H9 (cell line): Measurements from ENCODE around the gene GYS1. TPM values are rescaled to one million over a fixed set of nuclear protein-coding genes. Genes with fewer than 3 reads are reported as not detected.

Source experiments
- DNase-seq: peaks from one replicate; pipeline ENCODE4 v3.0.0-alpha.2; 2017
- H2AFZ ChIP-seq: one replicate; pipeline ENCODE4 v1.6.1; 2013; ENCODE audit warnings: mild to moderate bottlenecking, low read length, control low read depth, moderate library complexity
- H2AK5ac ChIP-seq: 2 replicates; pipeline ENCODE4 v1.6.1; 2013; ENCODE audit warnings: low read length, control low read depth, mixed read lengths; ENCODE audit not compliant: insufficient read length
- H2BK120ac ChIP-seq: one replicate; pipeline ENCODE4 v1.6.1; 2013; ENCODE audit warnings: low read depth, mild to moderate bottlenecking, low read length, control low read depth, inconsistent platforms; ENCODE audit not compliant: poor library complexity, severe bottlenecking
- H2BK12ac ChIP-seq: 2 replicates; pipeline ENCODE4 v1.6.1; 2013; ENCODE audit warnings: low read length, control low read depth, mixed read lengths, low read depth; ENCODE audit not compliant: insufficient read length
- H2BK15ac ChIP-seq: 2 replicates; pipeline ENCODE4 v1.6.1; 2013; ENCODE audit warnings: low read depth, low read length, control low read depth
- H2BK20ac ChIP-seq: one replicate; pipeline ENCODE4 v1.6.1; 2013; ENCODE audit warnings: low read depth, mild to moderate bottlenecking, low read length, control low read depth, inconsistent platforms; ENCODE audit not compliant: poor library complexity, severe bottlenecking
- H2BK5ac ChIP-seq: 2 replicates; pipeline ENCODE4 v1.6.1; 2013; ENCODE audit warnings: low read length, control low read depth, mixed read lengths; ENCODE audit not compliant: insufficient read length
- H3K14ac ChIP-seq: 2 replicates; pipeline ENCODE4 v1.6.1; 2013; ENCODE audit warnings: low read length, control low read depth; ENCODE audit not compliant: insufficient read depth
- H3K18ac ChIP-seq: 2 replicates; pipeline ENCODE4 v1.6.1; 2013; ENCODE audit warnings: low read depth, mild to moderate bottlenecking, mixed read lengths, low read length, control low read depth; ENCODE audit not compliant: insufficient read length
- H3K23ac ChIP-seq: 2 replicates; pipeline ENCODE4 v1.6.1; 2013; ENCODE audit warnings: low read length, control low read depth, mixed read lengths, low read depth; ENCODE audit not compliant: insufficient read length
- H3K23me2 ChIP-seq: 2 replicates; pipeline ENCODE4 v1.6.1; 2013; ENCODE audit warnings: low read depth, mild to moderate bottlenecking, mixed read lengths, low read length, control low read depth; ENCODE audit not compliant: insufficient read length, poor library complexity, severe bottlenecking
- H3K27ac ChIP-seq: 2 replicates; pipeline ENCODE4 v1.5.1; 2013; ENCODE audit warnings: low read length, control low read depth, mixed read lengths, low read depth; ENCODE audit not compliant: insufficient read length
- H3K27me3 ChIP-seq: 2 replicates; pipeline ENCODE4 v1.6.1; 2013; ENCODE audit warnings: low read length, control low read depth, inconsistent platforms; ENCODE audit not compliant: insufficient read depth
- H3K4ac ChIP-seq: 2 replicates; pipeline ENCODE4 v1.6.1; 2013; ENCODE audit warnings: low read depth, mild to moderate bottlenecking, control low read depth, inconsistent platforms, low read length, moderate library complexity
- H3K4me1 ChIP-seq: 2 replicates; pipeline ENCODE4 v1.6.1; 2013; ENCODE audit warnings: low read length, control low read depth, inconsistent platforms; ENCODE audit not compliant: insufficient read depth
- H3K4me2 ChIP-seq: 2 replicates; pipeline ENCODE4 v1.6.1; 2013; ENCODE audit warnings: low read length, control low read depth, mixed read lengths; ENCODE audit not compliant: insufficient read length, insufficient read depth
- H3K56ac ChIP-seq: 2 replicates; pipeline ENCODE4 v1.6.1; 2013; ENCODE audit warnings: low read depth, mild to moderate bottlenecking, mixed read lengths, low read length, control low read depth; ENCODE audit not compliant: insufficient read length
- H3K79me1 ChIP-seq: 2 replicates; pipeline ENCODE4 v1.6.1; 2013; ENCODE audit warnings: low read depth, mild to moderate bottlenecking, moderate library complexity, low read length, control low read depth, inconsistent platforms; ENCODE audit not compliant: insufficient read depth, poor library complexity, severe bottlenecking
- H3K79me2 ChIP-seq: 2 replicates; pipeline ENCODE4 v1.6.1; 2013; ENCODE audit warnings: low read length, control low read depth, inconsistent platforms; ENCODE audit not compliant: insufficient read depth
- H3K9ac ChIP-seq: 2 replicates; pipeline ENCODE4 v1.6.1; 2013; ENCODE audit warnings: low read length, control low read depth, mixed read lengths; ENCODE audit not compliant: insufficient read length; ENCODE audit errors: extremely low read depth
- H3K9me3 ChIP-seq: one replicate; pipeline ENCODE4 v1.6.1; 2013; ENCODE audit warnings: low read depth, low read length, inconsistent platforms; ENCODE audit not compliant: control insufficient read depth
- H3T11ph ChIP-seq: one replicate; pipeline ENCODE4 v1.6.1; 2013; ENCODE audit warnings: mild to moderate bottlenecking, low read length, control low read depth, inconsistent platforms
- H4K20me1 ChIP-seq: one replicate; pipeline ENCODE4 v1.6.1; 2013; ENCODE audit not compliant: control insufficient read depth, insufficient read length, insufficient read depth
- H4K5ac ChIP-seq: 2 replicates; pipeline ENCODE4 v1.6.1; 2013; ENCODE audit warnings: low read depth, mild to moderate bottlenecking, mixed read lengths, low read length, control low read depth; ENCODE audit not compliant: insufficient read length
- H4K8ac ChIP-seq: replicated peaks from 2 replicates; pipeline ENCODE4 v1.6.1; 2013; ENCODE audit warnings: low read length, control low read depth, mixed read lengths, low read depth; ENCODE audit not compliant: insufficient read length
- H4K91ac ChIP-seq: 2 replicates; pipeline ENCODE4 v1.6.1; 2013; ENCODE audit warnings: low read depth, mild to moderate bottlenecking, moderate library complexity, mixed read lengths, low read length, control low read depth; ENCODE audit not compliant: insufficient read length
- H3K27ac Mint-ChIP-seq, 3 experiments: 2 replicates in 2 of 3; 3 replicates in 1 of 3; pipeline ENCODE4 v1.8.0; 2020 to 2021; ENCODE audit warnings: mixed read lengths in 3 of 3, mild to moderate bottlenecking in 1 of 3, moderate library complexity in 1 of 3
- H3K27me3 Mint-ChIP-seq: 2 replicates; pipeline ENCODE4 v1.8.0; 2021; ENCODE audit warnings: low read depth, mild to moderate bottlenecking, moderate library complexity, mixed read lengths
- H3K36me3 Mint-ChIP-seq, 3 experiments: 2 replicates in 2 of 3; 3 replicates in 1 of 3; pipeline ENCODE4 v1.8.0; 2020 to 2021; ENCODE audit warnings: low read depth in 3 of 3, mixed read lengths in 3 of 3; ENCODE audit not compliant: insufficient read depth in 1 of 3
- H3K4me1 Mint-ChIP-seq, 2 experiments: 2 replicates each; pipeline ENCODE4 v1.8.0; 2020; ENCODE audit warnings: mixed read lengths in 2 of 2
- H3K4me3 Mint-ChIP-seq, 2 experiments: 2 replicates in 1 of 2; 3 replicates in 1 of 2; pipeline ENCODE4 v1.8.0; 2020 to 2021; ENCODE audit warnings: mild to moderate bottlenecking in 2 of 2, mixed read lengths in 2 of 2, moderate library complexity in 1 of 2
- H3K9me3 Mint-ChIP-seq, 2 experiments: 2 replicates in 1 of 2; 3 replicates in 1 of 2; pipeline ENCODE4 v1.8.0; 2020; ENCODE audit warnings: mild to moderate bottlenecking in 2 of 2, mixed read lengths in 2 of 2, moderate library complexity in 1 of 2
- WGBS: extraction: QIAGEN DNeasy Blood & Tissue Kit; methylation state at CpG from one replicate; pipeline ENCODE4 v1.1.7; 2013; ENCODE audit warnings: missing lambda C conversion rate, low lambda C conversion rate, mixed read lengths; ENCODE audit not compliant: insufficient read length; ENCODE audit errors: extremely low coverage; 5-methylcytosine and 5-hydroxymethylcytosine counted together
- total RNA-seq: library from RNA; stranded (reverse); gene quantifications from 2 replicates; pipeline ENCODE4 v1.2.1, GENCODE V29; 2021
- TF ChIP-seq, protein P1 (sequence below): fragments of 200-600 bp; sonication (generic); conservative IDR thresholded peaks from 3 replicates; pipeline ENCODE4 v1.8.0; 2021; ENCODE audit warnings: antibody characterized with exemption, mild to moderate bottlenecking

The GYS1 gene
- total RNA-seq, 1 experiment from 2014 or later, result 44.3 TPM

DNA sequence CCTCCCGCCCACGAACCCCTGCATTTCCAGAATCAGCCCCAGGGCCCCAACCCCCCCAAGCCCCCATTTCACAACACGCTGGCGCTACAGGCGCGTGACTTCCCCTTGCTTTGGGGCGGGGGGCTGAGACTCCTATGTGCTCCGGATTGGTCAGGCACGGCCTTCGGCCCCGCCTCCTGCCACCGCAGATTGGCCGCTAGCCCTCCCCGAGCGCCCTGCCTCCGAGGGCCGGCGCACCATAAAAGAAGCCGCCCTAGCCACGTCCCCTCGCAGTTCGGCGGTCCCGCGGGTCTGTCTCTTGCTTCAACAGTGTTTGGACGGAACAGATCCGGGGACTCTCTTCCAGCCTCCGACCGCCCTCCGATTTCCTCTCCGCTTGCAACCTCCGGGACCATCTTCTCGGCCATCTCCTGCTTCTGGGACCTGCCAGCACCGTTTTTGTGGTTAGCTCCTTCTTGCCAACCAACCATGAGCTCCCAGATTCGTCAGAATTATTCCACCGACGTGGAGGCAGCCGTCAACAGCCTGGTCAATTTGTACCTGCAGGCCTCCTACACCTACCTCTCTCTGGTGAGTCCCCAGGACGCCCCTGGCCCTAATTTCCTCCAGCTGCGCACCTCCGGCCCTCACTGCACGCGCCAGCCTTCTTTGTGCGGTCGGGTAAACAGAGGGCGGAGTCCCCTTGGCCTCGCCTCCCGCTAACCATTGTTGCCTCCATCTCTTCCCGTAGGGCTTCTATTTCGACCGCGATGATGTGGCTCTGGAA, 27.9 kb downstream of the GYS1 start, which contains the start of gene FTL:
Gene FTL (plus strand): TSS at position 270 of the 766 bp plus-strand sequence. CDS start 199 bp downstream, at position 469.
- no peak within 1 kb of the TSS for H2BK5ac ChIP-seq
- Mint-ChIP-seq H3K36me3 (peaks cover 30 to 61% (median 55%) of the 10 kb centered on the region in 3 experiments; a peak in 6 of 7 replicates), H3K4me1 (peaks cover 30 to 51% of the 10 kb centered on the region in 2 experiments), H3K9me3 (peaks cover 0 to 5% of the 10 kb centered on the region in 2 experiments; a peak in 2 of 5 replicates), H3K27me3 (peaks cover 2% of the 10 kb centered on the region; the same call in 1 of the 2 replicates), H3K27ac (peak within 1 kb of the TSS; percentile 97 to 98 (median 98)), H3K4me3 (peak within 1 kb of the TSS; percentile 96 to 98)
- DNase-seq, result peak; percentile 97
- no peak within 1 kb of the TSS for H4K8ac ChIP-seq
- WGBS, result no CpG with 5 or more reads among the region's 52 CpGs
- peaks cover 14% of the 10 kb centered on the region for H3K23me2 ChIP-seq
- TF ChIP-seq, protein P1, sequence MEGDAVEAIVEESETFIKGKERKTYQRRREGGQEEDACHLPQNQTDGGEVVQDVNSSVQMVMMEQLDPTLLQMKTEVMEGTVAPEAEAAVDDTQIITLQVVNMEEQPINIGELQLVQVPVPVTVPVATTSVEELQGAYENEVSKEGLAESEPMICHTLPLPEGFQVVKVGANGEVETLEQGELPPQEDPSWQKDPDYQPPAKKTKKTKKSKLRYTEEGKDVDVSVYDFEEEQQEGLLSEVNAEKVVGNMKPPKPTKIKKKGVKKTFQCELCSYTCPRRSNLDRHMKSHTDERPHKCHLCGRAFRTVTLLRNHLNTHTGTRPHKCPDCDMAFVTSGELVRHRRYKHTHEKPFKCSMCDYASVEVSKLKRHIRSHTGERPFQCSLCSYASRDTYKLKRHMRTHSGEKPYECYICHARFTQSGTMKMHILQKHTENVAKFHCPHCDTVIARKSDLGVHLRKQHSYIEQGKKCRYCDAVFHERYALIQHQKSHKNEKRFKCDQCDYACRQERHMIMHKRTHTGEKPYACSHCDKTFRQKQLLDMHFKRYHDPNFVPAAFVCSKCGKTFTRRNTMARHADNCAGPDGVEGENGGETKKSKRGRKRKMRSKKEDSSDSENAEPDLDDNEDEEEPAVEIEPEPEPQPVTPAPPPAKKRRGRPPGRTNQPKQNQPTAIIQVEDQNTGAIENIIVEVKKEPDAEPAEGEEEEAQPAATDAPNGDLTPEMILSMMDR, result no peak
- H3K27me3 ChIP-seq, result no peaks in the 10 kb centered on the region
- peak within 1 kb of the TSS; percentile 82 for H3K14ac ChIP-seq
- H2BK12ac ChIP-seq, result no peak within 1 kb of the TSS
- no peak within 1 kb of the TSS for H2BK15ac ChIP-seq
- H3K79me1 ChIP-seq, result no peaks in the 10 kb centered on the region
- H3K4me2 ChIP-seq, result peak within 1 kb of the TSS; percentile 82
- H2AFZ ChIP-seq, result no peak within 1 kb of the TSS
- H4K20me1 ChIP-seq, result peaks cover 3% of the 10 kb centered on the region
- H3K4me1 ChIP-seq, result no peaks in the 10 kb centered on the region; the same call in 1 of the 2 replicates
- no peaks in the 10 kb centered on the region for H3K79me2 ChIP-seq
- H3K9me3 ChIP-seq, result no peaks in the 10 kb centered on the region
- no peak within 1 kb of the TSS for H2AK5ac ChIP-seq
- H3K56ac ChIP-seq, result no peak within 1 kb of the TSS
- H3K18ac ChIP-seq, result peak within 1 kb of the TSS; percentile 91
- peak within 1 kb of the TSS; percentile 50 for H3K27ac ChIP-seq
- no peak within 1 kb of the TSS for H3K4ac ChIP-seq
- H3K23ac ChIP-seq, result no peak within 1 kb of the TSS
- peak within 1 kb of the TSS; percentile 69 for H3K9ac ChIP-seq
- H2BK20ac ChIP-seq, result no peak within 1 kb of the TSS
- H3T11ph ChIP-seq, result no peak within 1 kb of the TSS
- no peak within 1 kb of the TSS for H2BK120ac ChIP-seq
- no peak within 1 kb of the TSS for H4K91ac ChIP-seq
- no peak within 1 kb of the TSS for H4K5ac ChIP-seq
